A673 (cell line): ENCODE measurements around the gene AGAP1.

Experiments used
- CTCF ChIP-seq: fragments of 300-800, 200-600 bp; sonication (generic); conservative IDR thresholded peaks from 2 replicates; pipeline ENCODE4 v1.5.1; 2017; ENCODE audit warnings: low read depth, mild to moderate bottlenecking, antibody characterized with exemption, low read length, moderate library complexity, mixed read lengths
- EZH2 ChIP-seq: fragments of 200-600 bp; sonication (generic); IDR thresholded peaks from 2 replicates; pipeline ENCODE4 v1.6.1; 2017; ENCODE audit warnings: borderline replicate concordance, low read depth, mild to moderate bottlenecking, mixed read lengths, antibody characterized with exemption, low read length; ENCODE audit not compliant: poor library complexity, severe bottlenecking

- TF ChIP-seq CTCF (no peak), EZH2 (no peak)
Observed at GRCh38 chr2:235710933-235711332, 217.1 kb downstream of the AGAP1 start.
